Astrocyte (in vitro differentiated cells and primary cell): ENCODE results near the gene DRGX. TPM values are rescaled to one million over a fixed set of nuclear protein-coding genes. Genes with fewer than 3 reads are reported as not detected.

Source experiments
- DNase-seq: peaks from one replicate; pipeline ENCODE4 v3.0.0-alpha.2; 2010; ENCODE audit warnings: low read depth
- FAIRE-seq: peaks from 2 replicates; lab custom pipeline; 2011; peaks lifted over from hg19 to GRCh38; lab: Jason Lieb, UNC
- H2AFZ ChIP-seq: 2 replicates; pipeline ENCODE4 v1.6.0; 2012; ENCODE audit warnings: low read depth, low read length, inconsistent platforms
- H3K27ac ChIP-seq: 2 replicates; pipeline ENCODE4 v1.5.1; 2011; ENCODE audit warnings: low read depth, low read length, inconsistent platforms
- H3K27me3 ChIP-seq: 2 replicates; pipeline ENCODE4 v1.6.0; 2011; ENCODE audit warnings: low read length, inconsistent platforms; ENCODE audit not compliant: insufficient read depth
- H3K36me3 ChIP-seq: 2 replicates; pipeline ENCODE4 v1.5.1; 2011; ENCODE audit warnings: low read length, inconsistent platforms; ENCODE audit not compliant: insufficient read depth
- H3K4me1 ChIP-seq: 2 replicates; pipeline ENCODE4 v1.5.1; 2011; ENCODE audit warnings: low read length, inconsistent platforms; ENCODE audit not compliant: insufficient read depth
- H3K4me2 ChIP-seq: 2 replicates; pipeline ENCODE4 v1.6.0; 2012; ENCODE audit warnings: low read length, inconsistent platforms
- H3K4me3 ChIP-seq: 2 replicates; pipeline ENCODE4 v1.5.1; 2011; ENCODE audit warnings: low read depth, mild to moderate bottlenecking, low read length, inconsistent platforms; ENCODE audit not compliant: insufficient read depth
- H3K79me2 ChIP-seq: 2 replicates; pipeline ENCODE4 v1.6.0; 2012; ENCODE audit warnings: mild to moderate bottlenecking, low read length, inconsistent platforms; ENCODE audit not compliant: insufficient read depth
- H3K9ac ChIP-seq: 2 replicates; pipeline ENCODE4 v1.6.0; 2012; ENCODE audit warnings: mild to moderate bottlenecking, low read length, inconsistent platforms
- H3K9me3 ChIP-seq: 2 replicates; pipeline ENCODE4 v1.5.1; 2012; ENCODE audit warnings: low read depth, mild to moderate bottlenecking, low read length, inconsistent platforms; ENCODE audit not compliant: insufficient read depth
- H4K20me1 ChIP-seq: 2 replicates; pipeline ENCODE4 v1.6.0; 2012; ENCODE audit warnings: low read length, inconsistent platforms; ENCODE audit not compliant: insufficient read depth
- H3K27ac Mint-ChIP-seq: one replicate; pipeline ENCODE4 v1.8.0; 2021; ENCODE audit warnings: mild to moderate bottlenecking, mixed read lengths; ENCODE audit not compliant: unreplicated experiment
- H3K27me3 Mint-ChIP-seq: one replicate; pipeline ENCODE4 v1.8.0; 2021; ENCODE audit warnings: low read depth, mixed read lengths; ENCODE audit not compliant: unreplicated experiment
- H3K36me3 Mint-ChIP-seq: one replicate; pipeline ENCODE4 v1.8.0; 2021; ENCODE audit warnings: low read depth, mixed read lengths; ENCODE audit not compliant: unreplicated experiment
- H3K4me1 Mint-ChIP-seq: one replicate; pipeline ENCODE4 v1.8.0; 2021; ENCODE audit warnings: low read depth, mixed read lengths; ENCODE audit not compliant: unreplicated experiment
- H3K4me3 Mint-ChIP-seq: one replicate; pipeline ENCODE4 v1.8.0; 2021; ENCODE audit warnings: mild to moderate bottlenecking, moderate library complexity, mixed read lengths; ENCODE audit not compliant: unreplicated experiment
- H3K9me3 Mint-ChIP-seq: one replicate; pipeline ENCODE4 v1.8.0; 2021; ENCODE audit warnings: mild to moderate bottlenecking, mixed read lengths; ENCODE audit not compliant: unreplicated experiment
- EZH2 ChIP-seq: IDR thresholded peaks from 2 replicates; pipeline ENCODE4 v1.6.1; 2012; ENCODE audit warnings: mild to moderate bottlenecking, low read length, inconsistent platforms; ENCODE audit not compliant: insufficient read depth
- total RNA-seq: library from RNA; stranded (reverse); gene quantifications from 2 replicates; pipeline ENCODE4 v1.2.1, GENCODE V29; 2021
- TF ChIP-seq, protein P1 (sequence below): IDR thresholded peaks from 2 replicates; pipeline ENCODE4 v1.5.1; 2011; ENCODE audit warnings: low read depth, mild to moderate bottlenecking, inconsistent platforms, low read length, moderate library complexity; ENCODE audit not compliant: insufficient read depth

Gene DRGX
- total RNA-seq, 1 donor from 2014 or later: not detected

DNA sequence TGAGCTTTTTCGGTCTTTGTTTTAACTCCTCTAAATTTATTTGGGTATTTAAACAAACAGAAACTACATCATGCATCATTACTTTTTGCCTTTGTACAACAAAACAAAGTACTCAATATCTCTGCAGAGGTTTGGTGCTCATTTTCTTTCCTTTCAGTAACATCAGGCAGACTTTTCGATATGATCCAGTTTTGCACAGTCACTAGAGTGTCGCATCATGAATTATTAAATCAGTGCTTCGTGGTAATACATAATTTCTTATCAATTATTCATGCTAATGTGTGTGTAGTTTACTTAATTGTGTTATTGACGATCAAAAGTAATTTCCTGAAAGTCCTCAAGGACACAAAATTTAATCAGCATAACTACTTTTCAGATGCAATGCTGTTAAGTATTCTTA, 31.8 kb downstream of the DRGX start:
- no peak for TF ChIP-seq EZH2
- TF ChIP-seq, protein P1, sequence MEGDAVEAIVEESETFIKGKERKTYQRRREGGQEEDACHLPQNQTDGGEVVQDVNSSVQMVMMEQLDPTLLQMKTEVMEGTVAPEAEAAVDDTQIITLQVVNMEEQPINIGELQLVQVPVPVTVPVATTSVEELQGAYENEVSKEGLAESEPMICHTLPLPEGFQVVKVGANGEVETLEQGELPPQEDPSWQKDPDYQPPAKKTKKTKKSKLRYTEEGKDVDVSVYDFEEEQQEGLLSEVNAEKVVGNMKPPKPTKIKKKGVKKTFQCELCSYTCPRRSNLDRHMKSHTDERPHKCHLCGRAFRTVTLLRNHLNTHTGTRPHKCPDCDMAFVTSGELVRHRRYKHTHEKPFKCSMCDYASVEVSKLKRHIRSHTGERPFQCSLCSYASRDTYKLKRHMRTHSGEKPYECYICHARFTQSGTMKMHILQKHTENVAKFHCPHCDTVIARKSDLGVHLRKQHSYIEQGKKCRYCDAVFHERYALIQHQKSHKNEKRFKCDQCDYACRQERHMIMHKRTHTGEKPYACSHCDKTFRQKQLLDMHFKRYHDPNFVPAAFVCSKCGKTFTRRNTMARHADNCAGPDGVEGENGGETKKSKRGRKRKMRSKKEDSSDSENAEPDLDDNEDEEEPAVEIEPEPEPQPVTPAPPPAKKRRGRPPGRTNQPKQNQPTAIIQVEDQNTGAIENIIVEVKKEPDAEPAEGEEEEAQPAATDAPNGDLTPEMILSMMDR: no peak
- FAIRE-seq (no peak), DNase-seq (no peak)
- H3K27ac ChIP-seq: no peak overlapping the region
- H3K4me2 ChIP-seq: no peak overlapping the region
- H3K9ac ChIP-seq: no peak overlapping the region
- H3K36me3 ChIP-seq: no peaks in the 10 kb centered on the region
- no peaks in the 10 kb centered on the region for H3K9me3 Mint-ChIP-seq
- H3K36me3 Mint-ChIP-seq: no peaks in the 10 kb centered on the region
- no peak overlapping the region for H2AFZ ChIP-seq
- H3K27me3 ChIP-seq: no peaks in the 10 kb centered on the region
- no peaks in the 10 kb centered on the region for H3K79me2 ChIP-seq
- peaks cover 7% of the 10 kb centered on the region for H3K4me1 Mint-ChIP-seq
- peaks cover 22% of the 10 kb centered on the region for H3K27me3 Mint-ChIP-seq
- H3K9me3 ChIP-seq: no peaks in the 10 kb centered on the region
- no peaks in the 10 kb centered on the region for H4K20me1 ChIP-seq
- H3K27ac Mint-ChIP-seq: no peak overlapping the region
- no peaks in the 10 kb centered on the region for H3K4me1 ChIP-seq
- no peak overlapping the region for H3K4me3 Mint-ChIP-seq
- no peak overlapping the region for H3K4me3 ChIP-seq

DNA sequence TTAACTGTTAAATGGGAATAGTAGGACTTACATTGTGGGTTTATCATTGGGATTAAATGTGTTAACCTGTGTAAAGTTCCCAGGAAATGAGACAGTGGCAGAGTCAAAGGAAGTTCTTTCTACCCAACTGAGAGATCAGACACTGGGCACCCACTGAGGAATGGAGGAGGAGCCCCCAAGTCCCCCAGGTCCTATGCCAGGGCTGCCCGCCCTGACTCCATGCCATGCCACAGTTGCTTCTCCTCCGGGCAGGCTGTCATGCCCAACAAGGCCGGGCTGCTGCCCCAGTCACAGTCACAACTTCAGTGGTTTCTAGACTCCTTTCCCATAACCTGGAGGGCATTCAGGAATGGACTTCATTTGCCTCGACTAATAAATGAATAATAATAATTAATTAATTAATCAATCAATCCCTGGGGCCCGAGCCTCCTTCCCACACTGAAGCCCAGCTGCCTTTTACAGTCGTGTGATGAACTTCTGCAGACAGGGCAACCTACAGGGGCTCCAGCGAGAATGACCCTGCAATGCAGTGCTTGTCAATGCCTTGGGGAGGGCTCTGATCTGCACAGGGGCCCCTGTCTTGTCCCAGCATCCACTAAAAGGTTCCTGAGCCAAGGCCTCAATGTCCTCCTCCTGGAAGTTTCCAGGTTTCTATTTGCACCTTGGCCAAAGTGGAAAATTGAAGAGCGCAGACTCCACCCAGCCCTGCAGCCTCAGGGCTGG, 32.4 kb downstream of the DRGX start:
- Histone ChIP-seq H3K27me3 (no peaks in the 10 kb centered on the region), H3K4me3 (no peak overlapping the region), H3K4me2 (no peak overlapping the region), H2AFZ (no peak overlapping the region), H3K27ac (no peak overlapping the region), H3K4me1 (no peaks in the 10 kb centered on the region), H4K20me1 (no peaks in the 10 kb centered on the region), H3K9ac (no peak overlapping the region), H3K9me3 (no peaks in the 10 kb centered on the region), H3K79me2 (no peaks in the 10 kb centered on the region), H3K36me3 (no peaks in the 10 kb centered on the region)
- H3K36me3 Mint-ChIP-seq: no peaks in the 10 kb centered on the region
- no peaks in the 10 kb centered on the region for H3K9me3 Mint-ChIP-seq
- H3K27me3 Mint-ChIP-seq: peaks cover 22% of the 10 kb centered on the region
- FAIRE-seq (no peak), DNase-seq (no peak)
- no peak overlapping the region for H3K27ac Mint-ChIP-seq
- no peak overlapping the region for H3K4me3 Mint-ChIP-seq
- H3K4me1 Mint-ChIP-seq: peaks cover 5% of the 10 kb centered on the region
- TF ChIP-seq EZH2: no peak
- TF ChIP-seq, protein P1: no peak

DNA sequence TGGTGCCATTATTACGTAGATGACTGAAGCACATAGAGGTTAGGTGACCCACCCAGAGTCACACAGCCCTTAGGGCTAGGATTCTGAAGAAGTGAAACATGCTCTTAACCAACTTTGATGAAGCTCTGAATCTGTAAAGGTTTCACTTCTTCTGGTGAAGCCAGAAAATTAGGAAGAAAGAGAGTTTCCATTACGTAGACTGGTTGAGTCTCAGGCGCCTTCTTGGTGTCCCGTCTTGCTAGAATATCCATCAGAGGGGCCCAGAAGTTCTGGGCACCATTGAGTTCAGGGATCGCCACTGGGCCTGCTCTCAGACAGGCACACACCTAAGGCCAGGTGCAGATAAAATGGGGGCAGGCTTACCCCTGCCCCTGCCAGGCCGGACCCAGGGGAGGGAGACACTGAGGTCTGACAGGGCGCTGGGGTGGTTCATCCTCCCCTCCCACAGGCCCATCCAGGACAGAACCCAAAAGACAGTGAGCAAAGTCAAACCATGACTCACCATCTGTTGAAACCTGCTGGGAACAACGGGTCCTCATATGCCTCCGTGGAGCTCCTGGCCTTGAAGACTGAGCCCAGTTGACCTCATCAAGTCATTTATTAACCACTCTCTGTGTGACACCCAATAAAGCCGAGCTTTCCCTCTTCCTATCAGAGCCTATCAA, 33.2 kb downstream of the DRGX start:
- TF ChIP-seq, protein P1: no peak
- no peak for TF ChIP-seq EZH2
- no peak overlapping the region for H3K4me3 ChIP-seq

More for the DNA sequence above, 33.2 kb downstream of the DRGX start:
- FAIRE-seq (no peak), DNase-seq (no peak)
- H3K4me2 ChIP-seq: no peak overlapping the region
- Mint-ChIP-seq H3K9me3 (no peaks in the 10 kb centered on the region), H3K4me1 (peaks cover 5% of the 10 kb centered on the region), H3K36me3 (no peaks in the 10 kb centered on the region), H3K27ac (no peak overlapping the region), H3K4me3 (peak overlapping the region; percentile 20), H3K27me3 (peaks cover 18% of the 10 kb centered on the region)
- H2AFZ ChIP-seq: no peak overlapping the region
- no peak overlapping the region for H3K27ac ChIP-seq
- no peaks in the 10 kb centered on the region for H3K9me3 ChIP-seq
- H3K27me3 ChIP-seq: no peaks in the 10 kb centered on the region
- H3K4me1 ChIP-seq: no peaks in the 10 kb centered on the region
- H3K36me3 ChIP-seq: no peaks in the 10 kb centered on the region
- no peaks in the 10 kb centered on the region for H4K20me1 ChIP-seq
- H3K9ac ChIP-seq: no peak overlapping the region
- no peaks in the 10 kb centered on the region for H3K79me2 ChIP-seq
